HG03103 (cell line): ENCODE results near the gene ARID2.

Experiments
- ATAC-seq: cut with Tn5 transposase; IDR thresholded peaks from one replicate; pipeline ENCODE4 v1.9.1; 2021; ENCODE audit warnings: low read depth; ENCODE audit not compliant: unreplicated experiment

Gene ARID2

GRCh38 chr12:45729233-45730083, at the start of gene ARID2:
ARID2 (plus strand) TSS chr12:45729706; CDS start chr12:45729837, 131 bp downstream.
- peak; percentile 5 for ATAC-seq

DNA sequence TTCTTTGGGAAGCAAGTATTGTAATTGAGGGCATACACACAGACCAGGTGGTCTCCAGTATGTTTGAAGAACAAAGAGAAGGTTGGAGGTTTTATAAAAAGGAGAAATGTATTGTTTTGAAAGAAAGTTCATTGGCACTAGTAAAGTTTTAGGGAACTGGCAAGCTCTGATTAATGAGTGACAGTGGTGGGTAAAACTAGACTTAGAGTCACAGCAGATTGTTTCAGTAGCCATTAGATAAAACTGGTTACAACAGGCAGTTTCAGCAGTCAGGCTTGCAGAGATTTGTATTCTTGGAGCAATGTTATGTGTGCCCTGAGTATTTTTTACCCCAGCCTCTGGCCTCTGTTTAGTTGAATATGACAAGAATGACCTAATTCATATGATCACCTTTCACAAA, 49.1 kb upstream of the ARID2 start:
- no peak for ATAC-seq

GRCh38 chr12:45681465-45681864, 48.0 kb upstream of the ARID2 start:
- no peak for ATAC-seq

DNA sequence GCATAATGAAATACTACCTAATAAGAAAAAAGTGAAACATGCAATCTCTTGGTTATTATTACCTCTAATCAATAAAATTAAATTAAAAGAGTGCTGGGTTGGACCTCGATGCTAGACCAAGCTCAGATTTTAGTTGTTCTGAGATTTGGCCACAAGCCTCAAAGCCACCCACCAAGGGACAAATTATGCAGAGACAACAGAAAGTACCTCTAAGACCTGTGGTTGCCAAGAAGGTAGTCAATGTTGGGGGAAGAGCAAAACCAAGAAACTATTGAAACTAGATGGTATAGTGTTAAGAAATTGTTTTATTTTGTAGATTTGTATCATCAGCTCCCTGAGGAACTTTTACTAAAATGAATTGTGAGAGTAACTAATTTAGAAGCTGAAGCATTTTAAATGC, 43.8 kb upstream of the ARID2 start:
- ATAC-seq: no peak

DNA sequence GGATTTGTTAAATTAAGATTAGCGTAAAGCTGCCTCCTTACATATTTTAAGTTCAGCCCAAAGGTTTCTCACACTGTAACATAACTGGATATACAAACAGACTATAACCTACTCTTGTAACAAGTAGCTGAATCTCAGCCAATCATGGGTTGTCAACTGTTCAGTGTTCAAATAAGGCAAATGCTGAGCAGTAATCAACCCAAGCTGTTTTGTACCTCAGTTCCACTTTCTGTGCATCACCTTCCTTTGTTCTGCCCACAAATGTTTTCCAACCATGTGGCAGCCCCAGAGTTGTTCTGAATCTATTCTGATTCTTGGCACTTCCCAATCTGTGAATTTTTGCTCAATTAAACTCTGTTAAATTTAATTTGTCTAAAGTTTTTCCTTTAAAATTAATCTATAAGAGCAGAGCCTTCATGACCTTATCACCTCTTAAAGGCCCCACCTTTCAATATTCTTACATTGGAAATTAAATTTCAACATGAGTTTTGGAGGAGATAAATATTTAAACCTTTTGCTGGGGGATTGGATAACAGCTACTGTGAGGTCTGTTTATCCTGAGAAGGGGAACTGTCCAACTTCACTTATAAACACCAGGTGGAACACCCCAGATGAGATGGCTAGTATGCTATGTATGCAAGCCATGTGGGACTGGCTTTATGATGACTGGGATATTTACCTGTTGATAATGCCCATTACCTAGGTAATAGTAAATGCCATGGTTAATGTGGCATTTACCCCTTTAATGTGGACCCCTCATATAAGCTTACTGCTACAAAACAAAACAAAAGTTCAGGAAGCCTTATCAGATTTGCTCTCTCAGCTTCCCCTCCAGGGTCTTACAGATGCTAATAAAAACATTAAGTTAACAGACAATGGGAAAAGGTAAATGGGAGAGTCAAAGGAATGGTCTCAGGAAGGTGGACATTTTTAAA, 42.2 kb upstream of the ARID2 start:
- no peak for ATAC-seq

DNA sequence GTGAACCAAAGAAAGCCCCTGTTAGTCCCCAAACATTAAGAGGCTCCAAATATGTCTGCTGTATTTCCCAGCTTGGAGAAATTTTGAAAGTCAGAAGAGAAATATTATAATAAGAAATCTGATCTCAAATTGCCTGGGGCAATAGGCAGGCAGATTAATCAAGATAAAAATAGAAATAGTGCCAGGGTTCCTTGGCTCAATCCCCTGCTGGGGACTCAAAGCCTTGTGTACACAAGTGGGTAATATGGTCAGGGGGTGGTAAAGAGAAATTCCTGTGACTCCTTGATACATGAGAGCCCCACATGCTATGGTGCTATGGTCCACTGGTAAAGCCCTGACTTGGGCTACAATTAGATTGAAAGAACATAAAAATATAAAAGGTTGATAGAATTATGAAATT, 41.3 kb upstream of the ARID2 start:
- no peak for ATAC-seq

GRCh38 chr12:45695035-45695434, 34.5 kb upstream of the ARID2 start:
- no peak for ATAC-seq

DNA sequence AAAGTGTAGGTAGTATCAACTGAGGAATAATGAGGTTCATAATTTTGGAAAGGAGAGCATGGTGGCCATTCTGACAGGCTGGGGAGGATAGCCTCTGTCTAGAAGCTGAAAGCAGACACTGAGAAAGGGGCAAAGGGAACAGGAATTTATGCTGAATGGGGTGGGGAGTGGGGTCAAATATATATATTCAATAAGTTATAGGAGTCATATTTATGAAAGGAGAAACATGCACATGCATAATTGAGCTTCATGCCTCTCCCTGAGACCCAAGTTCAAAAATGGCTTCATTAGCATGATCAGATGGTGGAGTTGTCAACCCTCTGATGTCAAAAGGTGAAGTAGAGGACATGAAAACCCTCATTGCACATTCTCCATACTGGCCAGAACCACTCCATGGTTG, 33.9 kb upstream of the ARID2 start:
- no peak for ATAC-seq

GRCh38 chr12:45696049-45696448, 33.5 kb upstream of the ARID2 start:
- ATAC-seq: no peak

DNA sequence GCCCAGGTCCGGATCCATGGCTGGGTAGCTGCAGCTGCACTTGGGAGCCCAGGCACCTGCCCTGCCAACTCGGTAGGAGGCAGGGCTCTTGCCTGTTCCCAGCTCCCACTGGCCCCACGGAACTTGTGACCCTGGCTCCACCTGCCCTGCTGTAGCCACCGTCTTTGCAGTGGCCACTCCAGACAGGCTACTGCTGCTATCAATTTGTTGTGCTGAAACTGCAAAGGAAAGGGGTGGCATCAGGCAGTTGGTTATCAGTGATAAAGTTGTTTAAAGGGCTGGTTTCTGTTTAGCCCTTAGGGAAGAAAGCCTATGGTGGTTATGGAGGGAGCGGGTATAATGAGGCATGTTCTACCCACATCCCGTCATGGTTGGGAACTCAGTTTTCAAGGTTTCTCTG, 32.1 kb upstream of the ARID2 start:
- no peak for ATAC-seq

GRCh38 chr12:45701296-45701695, 28.2 kb upstream of the ARID2 start:
- ATAC-seq: no peak

- ATAC-seq: no peak
Measured at GRCh38 chr12:45703942-45704341, 25.6 kb upstream of the ARID2 start.

GRCh38 chr12:45704968-45705367, 24.5 kb upstream of the ARID2 start:
- ATAC-seq: no peak

- ATAC-seq: no peak
Measured at GRCh38 chr12:45705404-45705803, 24.1 kb upstream of the ARID2 start.

DNA sequence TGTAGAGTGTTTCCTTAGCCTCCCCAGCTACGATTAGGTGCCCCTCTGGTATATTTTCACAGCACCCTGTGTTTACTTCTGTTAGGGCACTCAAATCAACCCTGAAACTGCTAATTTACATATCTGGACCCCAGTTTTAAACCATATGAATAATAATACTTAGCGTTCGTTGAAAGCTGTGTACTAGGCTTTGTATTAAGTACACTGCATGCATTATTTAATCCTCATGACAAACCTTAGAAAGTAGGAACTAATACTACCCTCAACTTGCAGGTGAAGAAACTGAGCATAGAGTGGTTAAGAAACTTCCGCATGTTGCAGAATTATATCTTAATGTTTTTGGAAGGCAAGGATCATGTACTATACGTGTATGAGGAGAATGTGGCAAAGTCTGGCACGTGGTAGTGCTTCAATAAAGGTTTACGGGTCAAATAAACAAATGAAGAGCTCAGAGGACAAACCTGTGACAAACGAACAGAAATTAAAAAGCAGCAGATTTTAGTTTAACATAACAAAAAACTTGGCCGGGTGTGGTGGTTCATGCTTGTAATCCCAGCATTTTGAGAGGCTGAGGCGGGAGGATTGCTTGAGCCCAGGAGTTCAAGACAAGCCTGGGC, 22.2 kb upstream of the ARID2 start:
- ATAC-seq: no peak

- ATAC-seq: no peak
Measured at GRCh38 chr12:45708363-45708762, 21.1 kb upstream of the ARID2 start.

GRCh38 chr12:45708901-45709300, 20.6 kb upstream of the ARID2 start:
- ATAC-seq: no peak

DNA sequence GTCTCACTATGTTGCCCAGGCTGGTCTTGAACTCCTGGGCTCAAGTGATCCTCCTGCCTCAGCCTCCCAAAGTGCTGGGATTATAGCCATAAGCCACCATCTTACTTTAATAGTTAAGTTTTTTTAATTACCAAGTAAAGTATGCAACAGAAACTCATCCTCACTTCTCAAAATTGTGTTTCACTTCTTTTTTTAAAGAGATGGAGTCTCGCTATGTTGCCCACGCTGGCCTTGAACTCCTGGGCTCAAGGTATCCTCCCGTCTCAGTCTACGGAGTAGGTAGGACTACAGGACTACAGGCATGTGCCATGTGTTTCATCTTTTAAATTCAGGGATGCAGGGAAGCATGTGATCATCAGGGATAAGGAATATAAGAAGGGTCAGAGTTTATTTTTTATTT, 17.2 kb upstream of the ARID2 start:
- no peak for ATAC-seq

DNA sequence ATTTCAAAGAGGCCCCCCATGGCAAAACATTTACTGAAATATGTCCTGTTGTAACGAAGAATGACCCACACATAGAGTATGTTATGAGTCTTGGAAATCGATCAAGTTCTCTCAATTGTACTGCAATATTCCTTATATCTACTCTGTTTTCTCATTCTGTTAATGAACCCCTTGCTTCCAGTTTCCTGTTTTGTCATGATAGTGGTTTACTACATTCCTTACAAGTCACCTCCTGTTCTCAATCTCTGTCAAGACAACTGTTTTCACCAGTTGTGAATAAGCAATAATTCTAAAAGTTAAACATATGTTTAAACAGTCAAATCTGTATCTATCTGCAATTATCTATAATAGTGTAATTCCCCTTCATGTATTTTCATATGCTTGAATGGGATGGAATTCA, 16.4 kb upstream of the ARID2 start:
- ATAC-seq: no peak

- ATAC-seq: no peak
Measured at GRCh38 chr12:45718306-45718705, 11.2 kb upstream of the ARID2 start.

- ATAC-seq: no peak
Measured at GRCh38 chr12:45720069-45720468, 9.4 kb upstream of the ARID2 start.
